C4-2B (cell line): ENCODE data around the gene NELFCD.
"Not testable (repeated sequence)": the region's sequence is repeated elsewhere in the genome, so short reads cannot be mapped to it uniquely, and the experiment has no call there.

Source experiments
- ZFX ChIP-seq: fragments of 450-650 bp; IDR thresholded peaks from 2 replicates; pipeline ENCODE4 v1.6.1; 2017
- TF ChIP-seq, protein P1 (sequence below): fragments of 450-650 bp; conservative IDR thresholded peaks from 2 replicates; pipeline ENCODE4 v1.5.1; 2017; ENCODE audit warnings: mild to moderate bottlenecking

DNA sequence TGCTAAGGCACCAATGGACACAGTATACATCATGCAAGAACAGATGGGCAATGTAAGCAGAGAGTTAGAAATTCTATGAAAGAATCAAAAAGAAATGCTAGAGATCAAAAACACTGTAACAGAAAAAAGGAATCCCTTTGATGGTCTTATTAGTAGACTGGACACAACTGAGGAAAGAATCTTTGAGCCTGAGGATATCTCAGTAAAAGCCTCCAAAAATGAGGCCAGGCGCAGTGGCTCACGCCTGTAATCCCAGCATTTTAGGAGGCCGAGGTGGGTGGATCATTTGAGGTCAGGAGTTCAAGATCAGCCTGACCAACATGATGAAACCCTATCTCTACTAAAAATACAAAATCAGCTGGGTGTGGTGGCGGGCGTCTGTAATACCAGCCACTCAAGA is 17.1 kb upstream of the NELFCD start:
- TF ChIP-seq, protein P1, sequence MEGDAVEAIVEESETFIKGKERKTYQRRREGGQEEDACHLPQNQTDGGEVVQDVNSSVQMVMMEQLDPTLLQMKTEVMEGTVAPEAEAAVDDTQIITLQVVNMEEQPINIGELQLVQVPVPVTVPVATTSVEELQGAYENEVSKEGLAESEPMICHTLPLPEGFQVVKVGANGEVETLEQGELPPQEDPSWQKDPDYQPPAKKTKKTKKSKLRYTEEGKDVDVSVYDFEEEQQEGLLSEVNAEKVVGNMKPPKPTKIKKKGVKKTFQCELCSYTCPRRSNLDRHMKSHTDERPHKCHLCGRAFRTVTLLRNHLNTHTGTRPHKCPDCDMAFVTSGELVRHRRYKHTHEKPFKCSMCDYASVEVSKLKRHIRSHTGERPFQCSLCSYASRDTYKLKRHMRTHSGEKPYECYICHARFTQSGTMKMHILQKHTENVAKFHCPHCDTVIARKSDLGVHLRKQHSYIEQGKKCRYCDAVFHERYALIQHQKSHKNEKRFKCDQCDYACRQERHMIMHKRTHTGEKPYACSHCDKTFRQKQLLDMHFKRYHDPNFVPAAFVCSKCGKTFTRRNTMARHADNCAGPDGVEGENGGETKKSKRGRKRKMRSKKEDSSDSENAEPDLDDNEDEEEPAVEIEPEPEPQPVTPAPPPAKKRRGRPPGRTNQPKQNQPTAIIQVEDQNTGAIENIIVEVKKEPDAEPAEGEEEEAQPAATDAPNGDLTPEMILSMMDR = not testable (repeated sequence)
- not testable (repeated sequence) for TF ChIP-seq ZFX
